Hematopoietic multipotent progenitor cell treated with erythropoietin and hydrocortisone succinate and interleukin-3 and kit ligand, for 8 days (in vitro differentiated cells): ENCODE results near the gene POLR2J.
"Not testable (repeated sequence)": the region's sequence is repeated elsewhere in the genome, so short reads cannot be mapped to it uniquely, and the experiment has no call there.

ENCODE experiments used
- DNase-seq: peaks from one replicate; pipeline ENCODE4 v3.0.0-alpha.2; 2015

The POLR2J gene

DNA sequence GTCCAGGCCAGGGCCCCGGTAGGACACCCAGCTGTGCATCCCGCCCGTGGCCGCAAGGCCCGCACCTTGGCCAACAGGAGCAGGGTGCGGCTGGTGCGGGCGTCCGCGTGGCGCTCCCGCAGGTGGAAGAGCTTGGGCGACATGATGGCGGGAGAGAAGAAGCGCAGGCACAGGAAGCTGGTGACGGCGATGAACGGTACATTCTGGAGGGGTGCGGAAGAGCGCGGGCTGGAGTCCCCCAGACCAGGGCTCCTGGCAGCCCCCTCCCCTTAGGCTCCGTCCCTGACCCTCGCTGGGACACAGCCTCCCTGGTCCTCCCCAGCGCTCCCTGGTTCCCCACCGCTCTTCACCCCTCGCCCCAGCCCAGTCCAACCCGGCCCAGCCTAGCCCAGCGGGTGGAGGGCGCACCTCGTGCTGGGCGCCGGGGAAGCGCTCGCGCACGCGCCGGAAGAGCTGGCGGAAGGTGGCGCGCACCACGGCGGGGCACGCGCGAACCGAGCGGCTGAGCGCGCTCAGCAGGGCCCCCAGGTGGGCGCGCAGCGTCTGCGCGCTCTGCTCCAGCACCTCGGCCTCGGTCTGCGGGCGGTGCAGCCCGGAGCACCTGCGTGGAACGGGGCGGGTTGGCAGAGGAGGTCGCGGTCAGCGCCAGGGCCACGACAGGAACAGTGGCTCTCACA, 15.9 kb upstream of the POLR2J start:
- not testable (repeated sequence) for DNase-seq

GRCh38 chr7:102494026-102494425, 15.3 kb upstream of the POLR2J start:
- not testable (repeated sequence) for DNase-seq

- peak; percentile 0 for DNase-seq
These were observed 14.7 kb upstream of the POLR2J start for GRCh38 chr7:102493220-102493935.

GRCh38 chr7:102490529-102491075, 11.9 kb upstream of the POLR2J start:
- DNase-seq, result not testable (repeated sequence)

- not testable (repeated sequence) for DNase-seq
These were observed 5.6 kb upstream of the POLR2J start for GRCh38 chr7:102484317-102484716.

- not testable (repeated sequence) for DNase-seq
These were observed 3.2 kb upstream of the POLR2J start for GRCh38 chr7:102481962-102482361.

GRCh38 chr7:102479982-102480637, 1.4 kb upstream of the POLR2J start:
- DNase-seq, result peak; percentile 32

- not testable (repeated sequence) for DNase-seq
These were observed 475 bp upstream of the POLR2J start for GRCh38 chr7:102479209-102479584.

DNA sequence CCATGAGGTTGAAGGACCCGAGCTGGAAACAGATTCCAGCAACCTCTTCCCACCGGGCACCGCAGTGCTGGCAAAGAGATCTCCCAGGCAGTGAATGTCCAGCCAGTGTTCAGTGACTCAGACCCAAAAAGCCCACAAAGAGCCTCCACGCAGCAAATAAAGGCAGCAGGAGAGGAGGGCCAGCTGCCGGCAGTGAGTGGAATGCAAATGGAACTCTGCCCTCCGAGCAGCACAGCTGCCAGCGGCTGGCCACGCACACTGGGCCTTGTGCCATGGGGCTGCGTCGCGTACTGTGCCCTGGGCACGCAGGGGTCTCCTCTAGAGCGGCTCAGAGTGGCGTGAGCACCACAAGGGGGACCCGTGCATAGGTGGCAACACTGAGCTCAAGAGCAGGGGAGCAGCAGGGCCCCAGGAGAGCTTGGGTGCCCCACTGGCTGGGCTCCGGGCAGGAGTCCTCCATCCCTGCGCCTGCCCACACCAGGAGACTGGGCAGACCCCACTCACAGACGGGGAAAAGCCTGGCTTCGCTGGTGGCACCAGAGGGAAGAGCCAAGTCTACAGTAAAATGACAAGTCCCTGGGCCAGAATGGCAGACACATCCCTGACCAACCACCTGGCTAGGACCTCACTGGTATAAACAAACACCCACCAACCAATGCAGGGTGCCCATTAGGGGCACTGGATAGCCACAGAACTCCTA, 3.8 kb downstream of the POLR2J start:
- DNase-seq, result not testable (repeated sequence)

- DNase-seq, result not testable (repeated sequence)
These were observed 4.6 kb downstream of the POLR2J start for GRCh38 chr7:102474116-102474515.

DNA sequence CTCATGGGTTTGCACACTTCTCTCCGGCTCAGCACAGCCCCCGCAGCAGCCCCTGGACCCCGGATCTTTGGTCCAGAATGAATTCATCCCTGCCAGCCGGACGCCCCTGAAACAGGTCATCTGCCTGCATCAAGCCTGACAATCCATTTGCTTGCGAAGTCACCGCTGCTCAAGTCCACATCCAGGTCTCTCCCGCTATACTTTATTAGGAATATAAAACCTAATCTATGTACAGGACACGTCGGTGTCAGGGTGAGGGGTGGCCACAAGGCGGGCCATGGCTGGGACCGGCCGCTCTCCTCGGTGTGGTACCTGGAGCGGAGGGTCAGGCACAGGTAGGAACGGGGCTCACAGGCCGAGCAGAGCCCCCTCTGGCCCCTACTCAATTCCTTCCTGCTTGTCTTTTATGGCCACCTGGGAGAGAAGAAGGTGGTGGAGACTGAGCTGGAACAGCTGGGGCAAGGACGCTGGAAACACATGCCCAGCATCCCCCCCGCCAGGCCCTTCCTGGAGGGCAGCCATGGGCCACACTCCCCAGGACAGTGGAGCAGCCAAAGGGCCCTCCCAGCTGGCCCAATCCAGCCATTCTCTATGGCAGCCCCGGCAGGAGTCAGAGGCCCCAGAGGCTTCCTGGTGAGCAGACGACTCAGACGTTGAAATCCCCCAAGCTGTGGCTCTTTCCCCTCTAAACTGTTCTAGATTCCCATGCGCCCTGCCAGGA, 5.3 kb downstream of the POLR2J start:
- DNase-seq, result no peak

- peak; percentile 48 for DNase-seq
These were observed 6.3 kb downstream of the POLR2J start for GRCh38 chr7:102472126-102473041.

DNA sequence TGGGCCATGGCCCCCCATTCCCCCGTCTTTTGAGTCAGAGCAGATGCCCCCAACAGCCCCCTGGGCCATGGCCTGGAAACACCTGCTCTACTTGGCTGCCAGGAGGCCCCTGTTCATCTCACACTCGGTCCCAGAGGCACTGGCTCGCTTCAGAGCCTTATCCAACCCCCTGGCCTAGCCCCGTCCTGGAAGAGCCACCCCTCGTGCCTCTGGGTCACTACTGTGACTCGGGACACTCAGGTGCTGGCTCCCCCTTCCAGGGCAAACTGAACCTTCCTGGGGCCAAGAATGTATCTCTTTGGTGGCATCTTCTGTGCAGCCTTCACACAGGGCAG, 7.0 kb downstream of the POLR2J start:
- no peak for DNase-seq

DNA sequence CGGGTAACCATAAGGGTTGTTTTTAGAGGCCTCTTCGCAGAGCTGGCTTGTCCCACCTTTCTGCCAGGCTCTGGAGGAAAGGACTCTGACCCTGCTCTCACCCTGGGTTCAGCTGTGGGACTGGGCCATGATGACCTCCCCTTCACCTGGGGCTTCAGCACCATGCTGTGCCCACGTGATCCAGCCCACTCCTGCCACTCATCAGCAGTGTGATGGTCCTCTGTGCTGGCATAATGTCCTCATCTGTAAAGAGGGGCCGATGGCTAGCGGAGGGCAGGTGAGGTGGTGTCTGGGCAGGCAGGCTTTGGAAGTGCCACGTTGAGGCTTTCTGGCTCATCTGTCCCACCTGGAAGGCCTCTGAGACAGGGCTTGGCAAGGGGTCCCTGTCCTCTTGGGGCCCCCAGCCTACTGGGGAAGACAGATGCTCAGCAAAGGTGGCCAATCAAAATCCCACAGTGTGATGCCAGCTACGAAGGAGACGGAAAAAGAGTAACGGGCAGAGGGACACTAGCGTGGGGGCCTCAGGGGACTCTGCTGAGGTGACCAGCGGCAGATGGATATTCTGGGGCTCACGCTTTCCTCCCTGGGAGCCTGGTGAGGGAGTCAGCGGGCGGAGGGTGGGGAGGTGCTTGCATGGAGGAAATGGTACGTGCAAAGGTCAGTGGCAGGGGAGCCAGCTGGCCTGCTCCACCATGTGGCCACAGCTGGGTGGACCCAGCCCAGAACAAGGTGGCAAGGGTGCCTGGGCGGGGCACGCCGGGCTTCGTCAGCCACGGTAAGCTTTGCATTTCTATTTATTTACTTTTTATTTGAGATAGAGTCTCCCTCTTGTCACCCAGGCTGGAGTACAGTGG, 8.5 kb downstream of the POLR2J start:
- no peak for DNase-seq

- no peak for DNase-seq
These were observed 9.3 kb downstream of the POLR2J start for GRCh38 chr7:102469351-102469971.

DNA sequence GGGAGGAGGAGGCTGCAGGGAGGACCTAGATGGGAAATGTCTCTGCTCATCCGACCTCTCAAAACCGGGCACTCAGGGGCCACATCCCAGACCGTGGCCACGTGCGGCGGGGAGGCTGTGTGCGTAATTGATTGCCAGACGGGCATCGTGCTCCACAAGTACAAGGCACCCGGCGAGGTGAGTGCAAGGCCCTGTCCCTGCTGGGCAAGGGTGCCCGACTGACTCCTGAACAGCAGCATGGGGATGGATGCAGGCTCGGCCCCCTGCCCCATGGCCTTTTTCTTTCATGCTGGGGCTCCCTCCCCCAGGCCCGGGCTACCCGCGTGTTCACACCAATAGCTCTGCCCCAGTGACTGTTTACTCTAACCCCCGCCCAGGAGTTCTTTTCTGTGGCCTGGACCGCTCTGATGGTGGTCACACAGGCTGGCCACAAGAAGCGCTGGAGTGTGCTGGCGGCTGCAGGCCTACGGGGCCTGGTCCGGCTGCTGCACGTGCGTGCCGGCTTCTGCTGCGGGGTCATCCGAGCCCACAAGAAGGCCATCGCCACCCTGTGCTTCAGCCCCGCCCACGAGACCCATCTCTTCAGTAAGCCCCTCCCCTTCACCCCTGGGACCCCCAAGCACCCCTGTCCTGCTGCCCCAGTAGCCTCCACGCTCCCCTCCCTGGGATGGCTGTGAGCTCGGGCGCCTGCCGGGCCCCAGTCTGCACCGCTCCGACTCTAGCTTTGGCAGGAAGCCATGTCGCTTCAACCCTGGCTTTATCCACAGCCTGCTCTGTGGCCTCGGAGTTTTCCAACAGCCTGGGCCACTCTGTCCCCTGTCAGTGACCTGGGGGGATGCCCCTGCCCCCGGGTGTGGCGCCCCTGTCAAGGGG, 10.0 kb downstream of the POLR2J start:
- no peak for DNase-seq

- no peak for DNase-seq
These were observed 10.9 kb downstream of the POLR2J start for GRCh38 chr7:102467581-102468477.

DNA sequence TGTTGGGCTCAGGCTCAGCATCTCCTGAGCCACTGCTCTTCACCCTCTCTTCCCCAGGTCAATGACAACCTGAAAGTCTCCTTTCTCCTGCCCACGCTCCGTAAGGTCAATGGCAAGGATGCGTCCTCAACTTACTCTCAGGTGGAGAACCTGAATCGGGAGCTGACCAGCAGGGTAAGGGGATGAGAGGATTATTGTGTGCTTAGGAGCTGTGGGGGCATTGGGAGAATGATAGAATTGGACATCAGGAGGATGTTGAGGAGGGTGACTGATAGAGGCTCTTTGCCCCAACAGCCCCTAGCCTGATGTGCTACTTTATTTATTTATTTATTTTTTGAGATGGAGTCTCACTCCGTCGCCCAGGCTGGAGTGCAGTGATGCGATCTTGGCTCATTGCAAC, 12.6 kb downstream of the POLR2J start:
- DNase-seq, result no peak
